Measurements from ENCODE around the gene BSPRY. TPM values are rescaled to one million over a fixed set of nuclear protein-coding genes. Genes with fewer than 3 reads are reported as not detected.
A peak's percentile ranks its signal among the peaks of the same experiment; 100 is the strongest.

BSPRY gene
- total and polyA plus RNA-seq, 2 of the 13 experiments (the other 11 are each of a cell fraction or from before 2014, with no cell fraction given): 0.09 to 0.26 TPM

- TF ChIP-seq SALL2 (CRISPR knock-in tag; IDR thresholded peaks at IDR 0.05): peak; percentile 70; the same call in 1 of the 2 replicates
- TF ChIP-seq EHMT2 (IDR thresholded peaks at IDR 0.05; ENCODE audit: borderline replicate concordance, low read depth, low read length): no peak; the same call in 1 of the 2 replicates
- TF ChIP-seq ZNF703 (CRISPR knock-in tag; IDR thresholded peaks at IDR 0.05; ENCODE audit: borderline replicate concordance): no peak
- 0 out of 2 replicates have a peak, but pooled peaks have one; percentile 35 for TF ChIP-seq ZNF256 (CRISPR knock-in tag; conservative IDR thresholded peaks at IDR 0.05)
- TF ChIP-seq PITX1 (CRISPR knock-in tag; IDR thresholded peaks at IDR 0.05): peak; percentile 90
- TF ChIP-seq ATF6 (CRISPR knock-in tag; conservative IDR thresholded peaks at IDR 0.05): no peak
- TF ChIP-seq ZNF724P (CRISPR knock-in tag; IDR thresholded peaks at IDR 0.05; ENCODE audit: borderline replicate concordance): peak; percentile 78
- peak; percentile 69; the same call in 1 of the 2 replicates for TF ChIP-seq ATF1 (CRISPR knock-in tag; IDR thresholded peaks at IDR 0.05)
- TF ChIP-seq ZBTB37 (CRISPR knock-in tag; IDR thresholded peaks at IDR 0.05): no peak
- peak; percentile 96 for TF ChIP-seq MXD4 (CRISPR knock-in tag; IDR thresholded peaks at IDR 0.05)
- TF ChIP-seq ZNF564 (CRISPR knock-in tag; IDR thresholded peaks at IDR 0.05): no peak
- TF ChIP-seq, protein P1, sequence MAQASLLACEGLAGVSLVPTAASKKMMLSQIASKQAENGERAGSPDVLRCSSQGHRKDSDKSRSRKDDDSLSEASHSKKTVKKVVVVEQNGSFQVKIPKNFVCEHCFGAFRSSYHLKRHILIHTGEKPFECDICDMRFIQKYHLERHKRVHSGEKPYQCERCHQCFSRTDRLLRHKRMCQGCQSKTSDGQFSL (CRISPR knock-in tag; IDR thresholded peaks at IDR 0.05): peak; percentile 89
- TF ChIP-seq PBX2 (CRISPR knock-in tag; IDR thresholded peaks at IDR 0.05): no peak
- TF ChIP-seq NFIB (CRISPR knock-in tag; IDR thresholded peaks at IDR 0.05; ENCODE audit: borderline replicate concordance): no peak
- TF ChIP-seq MTF1 (CRISPR knock-in tag; IDR thresholded peaks at IDR 0.05): peak; percentile 82
- no peak for TF ChIP-seq TCF7 (IDR thresholded peaks at IDR 0.05; ENCODE audit: low read depth)
- TF ChIP-seq, protein P2, sequence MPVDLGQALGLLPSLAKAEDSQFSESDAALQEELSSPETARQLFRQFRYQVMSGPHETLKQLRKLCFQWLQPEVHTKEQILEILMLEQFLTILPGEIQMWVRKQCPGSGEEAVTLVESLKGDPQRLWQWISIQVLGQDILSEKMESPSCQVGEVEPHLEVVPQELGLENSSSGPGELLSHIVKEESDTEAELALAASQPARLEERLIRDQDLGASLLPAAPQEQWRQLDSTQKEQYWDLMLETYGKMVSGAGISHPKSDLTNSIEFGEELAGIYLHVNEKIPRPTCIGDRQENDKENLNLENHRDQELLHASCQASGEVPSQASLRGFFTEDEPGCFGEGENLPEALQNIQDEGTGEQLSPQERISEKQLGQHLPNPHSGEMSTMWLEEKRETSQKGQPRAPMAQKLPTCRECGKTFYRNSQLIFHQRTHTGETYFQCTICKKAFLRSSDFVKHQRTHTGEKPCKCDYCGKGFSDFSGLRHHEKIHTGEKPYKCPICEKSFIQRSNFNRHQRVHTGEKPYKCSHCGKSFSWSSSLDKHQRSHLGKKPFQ (CRISPR knock-in tag; IDR thresholded peaks at IDR 0.05; ENCODE audit: insufficient replicate concordance): peak; percentile 59
- TF ChIP-seq ZNF33B (CRISPR knock-in tag; IDR thresholded peaks at IDR 0.05): peak; percentile 70; the same call in 1 of the 2 replicates
- no peak for TF ChIP-seq ZBTB49 (CRISPR knock-in tag; IDR thresholded peaks at IDR 0.05; ENCODE audit: borderline replicate concordance)
These were observed 61.0 kb downstream of the BSPRY start, which contains the start of the genes C9orf43 and POLE3 (continued) for GRCh38 chr9:113410207-113410864.
